Measurements from ENCODE around the gene GRIP1. TPM values are rescaled to one million over a fixed set of nuclear protein-coding genes. Genes with fewer than 3 reads are reported as not detected.

The GRIP1 gene, protein sequence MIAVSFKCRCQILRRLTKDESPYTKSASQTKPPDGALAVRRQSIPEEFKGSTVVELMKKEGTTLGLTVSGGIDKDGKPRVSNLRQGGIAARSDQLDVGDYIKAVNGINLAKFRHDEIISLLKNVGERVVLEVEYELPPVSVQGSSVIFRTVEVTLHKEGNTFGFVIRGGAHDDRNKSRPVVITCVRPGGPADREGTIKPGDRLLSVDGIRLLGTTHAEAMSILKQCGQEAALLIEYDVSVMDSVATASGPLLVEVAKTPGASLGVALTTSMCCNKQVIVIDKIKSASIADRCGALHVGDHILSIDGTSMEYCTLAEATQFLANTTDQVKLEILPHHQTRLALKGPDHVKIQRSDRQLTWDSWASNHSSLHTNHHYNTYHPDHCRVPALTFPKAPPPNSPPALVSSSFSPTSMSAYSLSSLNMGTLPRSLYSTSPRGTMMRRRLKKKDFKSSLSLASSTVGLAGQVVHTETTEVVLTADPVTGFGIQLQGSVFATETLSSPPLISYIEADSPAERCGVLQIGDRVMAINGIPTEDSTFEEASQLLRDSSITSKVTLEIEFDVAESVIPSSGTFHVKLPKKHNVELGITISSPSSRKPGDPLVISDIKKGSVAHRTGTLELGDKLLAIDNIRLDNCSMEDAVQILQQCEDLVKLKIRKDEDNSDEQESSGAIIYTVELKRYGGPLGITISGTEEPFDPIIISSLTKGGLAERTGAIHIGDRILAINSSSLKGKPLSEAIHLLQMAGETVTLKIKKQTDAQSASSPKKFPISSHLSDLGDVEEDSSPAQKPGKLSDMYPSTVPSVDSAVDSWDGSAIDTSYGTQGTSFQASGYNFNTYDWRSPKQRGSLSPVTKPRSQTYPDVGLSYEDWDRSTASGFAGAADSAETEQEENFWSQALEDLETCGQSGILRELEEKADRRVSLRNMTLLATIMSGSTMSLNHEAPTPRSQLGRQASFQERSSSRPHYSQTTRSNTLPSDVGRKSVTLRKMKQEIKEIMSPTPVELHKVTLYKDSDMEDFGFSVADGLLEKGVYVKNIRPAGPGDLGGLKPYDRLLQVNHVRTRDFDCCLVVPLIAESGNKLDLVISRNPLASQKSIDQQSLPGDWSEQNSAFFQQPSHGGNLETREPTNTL
- total RNA-seq, result 10.6 and 22.1 TPM in 2 replicates

DNA sequence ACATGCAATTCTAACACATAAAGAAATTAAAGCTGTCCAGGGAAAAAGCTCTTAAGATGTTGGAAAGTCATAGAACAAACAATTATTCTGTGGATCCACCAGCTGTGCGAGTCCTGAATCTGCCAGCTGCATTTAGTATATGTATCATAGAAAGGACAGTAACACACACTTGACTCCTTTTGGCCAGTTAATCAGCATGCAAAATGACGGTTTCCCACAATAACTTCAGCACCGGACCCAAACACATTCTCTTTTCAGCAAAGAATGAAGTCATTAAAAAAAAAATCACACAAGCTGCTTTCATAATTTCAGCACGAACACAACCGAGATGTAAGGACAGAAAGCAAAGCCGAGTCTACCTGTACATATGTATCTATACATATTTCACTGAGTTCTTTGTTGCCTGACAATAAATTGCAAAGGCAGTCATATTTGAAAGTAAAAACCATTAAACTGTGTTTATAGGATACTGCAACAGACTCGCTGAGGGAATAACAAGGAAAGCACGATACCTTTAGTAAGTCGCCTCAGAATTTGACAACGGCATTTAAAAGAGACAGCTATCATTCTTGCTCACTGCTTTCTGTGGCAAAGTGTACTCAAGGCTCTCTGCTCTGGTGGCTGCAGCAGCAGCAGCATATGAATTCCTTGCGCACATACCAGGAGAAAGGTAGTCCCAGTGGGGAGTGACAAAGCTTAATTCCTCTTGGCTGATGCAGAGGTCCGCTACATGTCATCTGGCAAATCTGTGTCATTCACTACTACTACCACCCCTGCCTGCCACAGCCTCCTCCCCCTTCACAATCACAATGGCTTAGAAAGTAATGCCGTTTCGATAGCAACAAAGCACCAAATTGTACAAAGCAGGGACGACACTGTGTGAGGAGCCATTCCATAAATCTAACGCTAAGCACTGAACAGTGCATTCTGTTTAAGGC, at the start of gene GRIP1:
GRIP1 (minus strand) TSS at position 739 of the 938 bp plus-strand sequence; CDS start at position 567, 172 bp downstream.

DNA sequence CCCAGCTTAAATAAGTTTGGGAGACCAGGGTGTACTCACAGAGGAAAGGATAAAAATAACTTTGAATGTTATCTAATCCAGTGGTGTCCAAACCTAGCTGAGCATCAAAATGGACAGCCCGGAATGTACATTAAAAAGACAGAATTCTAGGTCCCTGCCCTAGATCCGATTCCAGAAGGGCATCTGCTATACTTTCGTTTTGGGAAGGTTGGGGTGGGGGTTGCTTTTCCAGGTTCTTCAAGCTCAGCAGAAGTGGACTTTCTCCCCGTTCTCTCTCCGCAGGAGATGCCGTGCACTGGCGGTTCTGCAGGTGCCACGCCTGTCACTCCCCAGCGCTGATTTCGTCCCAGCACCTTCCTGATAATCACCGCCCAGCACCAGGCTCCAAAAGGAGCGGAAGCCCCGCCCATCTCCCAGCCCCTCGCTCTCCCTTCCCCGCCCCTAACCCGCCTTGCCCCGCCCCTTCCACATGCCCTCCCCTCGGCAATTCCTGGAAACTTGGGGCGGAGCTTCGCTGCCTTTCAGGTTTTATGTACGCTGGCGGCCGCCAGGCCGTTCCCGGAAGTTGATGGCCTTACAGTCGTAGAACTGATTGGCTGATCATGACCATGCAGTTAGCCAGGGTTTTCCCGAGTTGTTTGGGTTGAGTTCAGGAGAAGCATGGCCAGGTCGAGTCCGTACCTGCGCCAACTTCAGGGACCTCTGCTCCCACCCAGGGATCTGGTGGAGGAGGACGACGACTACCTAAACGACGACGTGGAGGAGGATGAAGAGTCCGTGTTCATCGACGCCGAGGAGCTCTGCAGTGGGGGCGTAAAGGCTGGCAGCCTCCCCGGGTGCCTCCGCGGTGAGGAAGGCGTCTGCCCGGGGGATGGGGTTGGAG, 376.7 kb downstream of the GRIP1 start, which contains the start of gene HELB:
HELB (plus strand) TSS at position 550 of the 883 bp plus-strand sequence; CDS start at position 661, 111 bp downstream.

